Measurements from ENCODE around the gene TECPR1. TPM values are rescaled to one million over a fixed set of nuclear protein-coding genes. Genes with fewer than 3 reads are reported as not detected.

The TECPR1 gene
- total and polyA plus RNA-seq, 2 experiments from 2014 or later = 4.6 to 24.4 TPM

DNA sequence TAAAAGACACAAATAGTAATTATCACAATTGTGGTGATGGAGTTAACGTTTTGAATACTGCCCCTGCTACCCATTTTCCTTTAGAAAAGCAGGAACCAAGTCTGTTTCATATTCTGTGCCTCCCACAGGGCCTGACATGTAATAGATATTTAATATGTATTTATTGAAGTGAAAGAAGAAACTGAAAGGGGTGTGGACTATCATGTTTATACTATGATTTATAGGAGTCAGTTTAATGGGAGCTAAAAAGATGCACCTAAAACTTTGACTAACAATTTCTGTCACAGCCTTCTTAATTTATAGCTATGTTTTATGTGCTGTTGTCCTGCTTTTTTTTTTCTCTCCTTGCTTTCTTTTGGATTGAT, 64.9 kb downstream of the TECPR1 start (continued):
- no peak for TF ChIP-seq ZNF462 (CRISPR knock-in tag; IDR thresholded peaks at IDR 0.05)
- TF ChIP-seq EZH2 (IDR thresholded peaks at IDR 0.05; ENCODE audit: low read depth, unreplicated experiment) = no peak

DNA sequence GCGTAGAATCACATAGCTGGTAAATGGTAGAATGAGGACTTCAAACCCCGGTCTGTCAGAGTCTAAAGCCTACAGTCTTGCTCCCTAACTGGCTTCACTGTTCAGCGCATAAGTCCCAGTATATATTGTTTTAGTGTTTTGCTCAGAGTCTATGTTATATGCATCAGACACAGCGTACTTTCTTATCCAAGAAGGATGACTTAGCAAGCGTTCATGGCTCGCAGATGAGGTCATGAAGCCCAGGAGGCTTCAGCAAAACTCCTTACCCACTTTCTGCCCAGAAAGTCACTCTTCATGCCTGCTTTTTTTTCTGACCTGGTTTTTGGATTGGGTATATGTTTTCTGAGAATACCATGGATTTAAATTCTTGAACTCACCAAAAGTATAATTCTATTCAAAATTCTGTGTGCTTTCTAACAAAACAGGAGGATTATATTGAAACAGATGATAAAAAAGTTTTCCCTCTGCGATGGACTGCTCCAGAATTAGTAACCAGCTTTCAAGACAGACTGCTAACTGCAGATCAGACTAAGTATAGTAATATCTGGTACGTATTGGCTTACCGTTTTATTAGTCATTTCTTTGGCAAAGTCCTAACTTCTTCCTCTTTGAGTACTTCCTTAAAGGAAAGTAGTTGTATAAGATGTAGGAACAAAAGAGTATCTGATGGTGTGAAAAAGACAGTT, 65.4 kb downstream of the TECPR1 start:
- Histone ChIP-seq H3K27me3 (ENCODE audit: insufficient read depth) (no peaks in the 10 kb centered on the region), H3K9me2 (ENCODE audit: insufficient read depth) (no peaks in the 10 kb centered on the region), H4K20me1 (replicated peaks; ENCODE audit: insufficient read depth) (no peaks in the 10 kb centered on the region), H3K4me1 (ENCODE audit: insufficient read depth) (peaks cover 11% of the 10 kb centered on the region; the same call in 1 of the 2 replicates), H3K4me3 (no peak overlapping the region), H2AFZ (no peak overlapping the region), H3K36me3 (ENCODE audit: insufficient read depth) (no peaks in the 10 kb centered on the region), H3K4me2 (no peak overlapping the region), H3K79me2 (replicated peaks; ENCODE audit: insufficient read depth) (no peaks in the 10 kb centered on the region), H3K27ac (ENCODE audit: low read depth) (no peak overlapping the region), H3F3A (replicated peaks; ENCODE audit: low read depth) (no peaks in the 10 kb centered on the region)
- TF ChIP-seq EZH2 (IDR thresholded peaks at IDR 0.05; ENCODE audit: low read depth, unreplicated experiment) = no peak
- no peak for TF ChIP-seq ZNF114 (CRISPR knock-in tag; IDR thresholded peaks at IDR 0.05)
- no peak for TF ChIP-seq NANOG (IDR thresholded peaks at IDR 0.05; ENCODE audit: borderline replicate concordance)
- H3K27ac Mint-ChIP-seq = no peak overlapping the region
- no peak for DNase-seq (ENCODE audit: low spot score)
- H3K36me3 Mint-ChIP-seq (ENCODE audit: low read depth) = peaks cover 16% of the 10 kb centered on the region; the same call in 1 of the 3 replicates
- no peaks in the 10 kb centered on the region for H3K27me3 Mint-ChIP-seq (ENCODE audit: insufficient read depth, low read depth, poor library complexity)
- H3K4me1 Mint-ChIP-seq = peaks cover 15% of the 10 kb centered on the region
- no peaks in the 10 kb centered on the region for H3K9me3 Mint-ChIP-seq
- no peak for ATAC-seq
- no peak overlapping the region for H3K4me3 Mint-ChIP-seq

Measured in GM23338 (cell line).